DMS114 treated with DMSO at 0.1 percent for 48 hours (cell line): ENCODE measurements around the gene LPIN1.
"Not testable (repeated sequence)": the region's sequence is repeated elsewhere in the genome, so short reads cannot be mapped to it uniquely, and the experiment has no call there.

ENCODE experiments used
- DNase-seq: peaks from one replicate; lab custom pipeline; 2025; ENCODE audit not compliant: unreplicated experiment; lab: John Stamatoyannopoulos, UW

LPIN1 gene

GRCh38 chr2:11830708-11831301 lies 84.4 kb downstream of the LPIN1 start:
- DNase-seq: no peak

GRCh38 chr2:11831415-11831814 lies 85.0 kb downstream of the LPIN1 start:
- no peak for DNase-seq

GRCh38 chr2:11832531-11832930 lies 86.1 kb downstream of the LPIN1 start:
- DNase-seq: no peak

- DNase-seq: no peak
Measured at GRCh38 chr2:11833601-11834000, 87.2 kb downstream of the LPIN1 start.

GRCh38 chr2:11835403-11835802 lies 89.0 kb downstream of the LPIN1 start:
- DNase-seq: no peak

- no peak for DNase-seq
Measured at GRCh38 chr2:11836647-11837219, 90.3 kb downstream of the LPIN1 start.

GRCh38 chr2:11837875-11838734 lies 91.7 kb downstream of the LPIN1 start:
- no peak for DNase-seq

- no peak for DNase-seq
Measured at GRCh38 chr2:11839916-11840315, 93.5 kb downstream of the LPIN1 start.

GRCh38 chr2:11842336-11842735 lies 95.9 kb downstream of the LPIN1 start:
- no peak for DNase-seq

- DNase-seq: not testable (repeated sequence)
Measured at GRCh38 chr2:11844798-11845197, 98.4 kb downstream of the LPIN1 start.

- not testable (repeated sequence) for DNase-seq
Measured at GRCh38 chr2:11847935-11848334, 101.5 kb downstream of the LPIN1 start.

GRCh38 chr2:11850082-11850481 lies 103.7 kb downstream of the LPIN1 start:
- no peak for DNase-seq

GRCh38 chr2:11852526-11853196 lies 106.2 kb downstream of the LPIN1 start:
- no peak for DNase-seq

- DNase-seq: no peak
Measured at GRCh38 chr2:11853197-11853588, 106.8 kb downstream of the LPIN1 start.

GRCh38 chr2:11855064-11855760 lies 108.8 kb downstream of the LPIN1 start:
- no peak for DNase-seq

- DNase-seq: no peak
Measured at GRCh38 chr2:11856095-11856494, 109.7 kb downstream of the LPIN1 start.

- DNase-seq: no peak
Measured at GRCh38 chr2:11858883-11859282, 112.5 kb downstream of the LPIN1 start.

- not testable (repeated sequence) for DNase-seq
Measured at GRCh38 chr2:11859975-11860374, 113.5 kb downstream of the LPIN1 start.

- no peak for DNase-seq
Measured at GRCh38 chr2:11861044-11861443, 114.6 kb downstream of the LPIN1 start.

GRCh38 chr2:11862049-11862448 lies 115.6 kb downstream of the LPIN1 start:
- no peak for DNase-seq

GRCh38 chr2:11863103-11863502 lies 116.7 kb downstream of the LPIN1 start:
- no peak for DNase-seq
